ENCODE data around the gene DENND4B.

DENND4B gene

DNA sequence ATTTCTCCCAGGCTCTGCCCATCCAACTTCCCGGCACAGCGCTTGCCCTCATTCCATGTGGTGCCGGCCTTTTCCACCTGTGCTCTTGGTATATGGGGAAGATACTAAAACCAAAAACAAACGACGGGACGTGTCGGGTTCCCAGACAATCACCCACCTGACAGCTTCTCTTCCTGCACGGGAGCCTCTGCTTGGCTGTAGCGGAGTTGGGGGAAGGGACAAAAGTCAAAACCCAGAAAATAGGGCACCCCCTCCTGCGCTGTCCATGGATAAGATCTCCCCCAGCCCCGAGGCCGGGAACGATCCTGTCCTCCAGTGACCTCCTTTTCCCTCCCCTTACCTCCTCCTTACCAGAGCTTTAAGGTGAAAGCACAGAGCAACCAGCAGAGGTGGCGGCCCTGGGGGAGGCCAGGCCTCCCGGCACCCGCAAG lies 30.3 kb upstream of the DENND4B start:
- H3K4me1 ChIP-seq: peaks cover 0 to 23% (median 16%) of the 10 kb centered on the region in 4 donors
- no peaks in the 10 kb centered on the region for H3K27me3 ChIP-seq
- H3K36me3 ChIP-seq: peaks cover 14 to 59% (median 34%) of the 10 kb centered on the region in 3 donors
- peak overlapping the region; percentile 95 to 99 for H3K4me3 ChIP-seq
- H3K9me3 ChIP-seq: no peaks in the 10 kb centered on the region
- intact Hi-C loops (cut with DNase I; ENCODE audit: low total_unique reads): loop anchor here (10.0 kb wide), 1 partner anchor 52 kb away; the partner anchor contains the start of gene GATAD2B
- TF ChIP-seq, protein P1, sequence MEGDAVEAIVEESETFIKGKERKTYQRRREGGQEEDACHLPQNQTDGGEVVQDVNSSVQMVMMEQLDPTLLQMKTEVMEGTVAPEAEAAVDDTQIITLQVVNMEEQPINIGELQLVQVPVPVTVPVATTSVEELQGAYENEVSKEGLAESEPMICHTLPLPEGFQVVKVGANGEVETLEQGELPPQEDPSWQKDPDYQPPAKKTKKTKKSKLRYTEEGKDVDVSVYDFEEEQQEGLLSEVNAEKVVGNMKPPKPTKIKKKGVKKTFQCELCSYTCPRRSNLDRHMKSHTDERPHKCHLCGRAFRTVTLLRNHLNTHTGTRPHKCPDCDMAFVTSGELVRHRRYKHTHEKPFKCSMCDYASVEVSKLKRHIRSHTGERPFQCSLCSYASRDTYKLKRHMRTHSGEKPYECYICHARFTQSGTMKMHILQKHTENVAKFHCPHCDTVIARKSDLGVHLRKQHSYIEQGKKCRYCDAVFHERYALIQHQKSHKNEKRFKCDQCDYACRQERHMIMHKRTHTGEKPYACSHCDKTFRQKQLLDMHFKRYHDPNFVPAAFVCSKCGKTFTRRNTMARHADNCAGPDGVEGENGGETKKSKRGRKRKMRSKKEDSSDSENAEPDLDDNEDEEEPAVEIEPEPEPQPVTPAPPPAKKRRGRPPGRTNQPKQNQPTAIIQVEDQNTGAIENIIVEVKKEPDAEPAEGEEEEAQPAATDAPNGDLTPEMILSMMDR (IDR thresholded peaks at IDR 0.05): no peak
- no peak for DNase-seq
- H3K27ac ChIP-seq: peak overlapping the region; percentile 95 to 97

DNA sequence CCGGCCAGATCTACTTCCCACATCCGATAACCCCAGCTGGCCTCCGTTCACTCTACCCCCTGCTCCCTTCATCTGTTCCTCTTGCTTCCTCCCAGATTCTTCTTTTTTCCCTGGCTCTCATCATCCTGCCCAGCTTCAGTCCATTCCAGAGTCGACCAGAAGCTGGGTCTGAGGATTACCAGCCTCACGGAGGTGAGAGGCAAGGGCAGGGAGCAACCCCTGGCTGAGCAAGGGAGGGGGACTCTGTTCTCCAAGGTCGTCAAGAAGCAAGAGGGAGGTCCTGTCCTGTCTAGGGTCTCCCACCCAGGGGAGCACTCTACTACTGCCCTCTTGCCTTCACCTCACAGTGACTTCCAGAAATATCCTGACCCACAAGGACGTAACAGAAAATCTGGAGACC lies 27.0 kb upstream of the DENND4B start:
- no peaks in the 10 kb centered on the region for H3K27me3 ChIP-seq
- peaks cover 14 to 40% (median 28%) of the 10 kb centered on the region in 3 donors for H3K36me3 ChIP-seq
- no peak for DNase-seq
- H3K4me3 ChIP-seq: no peak overlapping the region
- H3K27ac ChIP-seq: no peak overlapping the region
- TF ChIP-seq, protein P1 (IDR thresholded peaks at IDR 0.05): no peak
- intact Hi-C loops (cut with DNase I; ENCODE audit: low total_unique reads): loop anchor here (10.0 kb wide), 1 partner anchor 49 kb away; the partner anchor contains the start of gene GATAD2B
- no peaks in the 10 kb centered on the region for H3K9me3 ChIP-seq
- peaks cover 0 to 30% (median 17%) of the 10 kb centered on the region in 4 donors for H3K4me1 ChIP-seq

DNA sequence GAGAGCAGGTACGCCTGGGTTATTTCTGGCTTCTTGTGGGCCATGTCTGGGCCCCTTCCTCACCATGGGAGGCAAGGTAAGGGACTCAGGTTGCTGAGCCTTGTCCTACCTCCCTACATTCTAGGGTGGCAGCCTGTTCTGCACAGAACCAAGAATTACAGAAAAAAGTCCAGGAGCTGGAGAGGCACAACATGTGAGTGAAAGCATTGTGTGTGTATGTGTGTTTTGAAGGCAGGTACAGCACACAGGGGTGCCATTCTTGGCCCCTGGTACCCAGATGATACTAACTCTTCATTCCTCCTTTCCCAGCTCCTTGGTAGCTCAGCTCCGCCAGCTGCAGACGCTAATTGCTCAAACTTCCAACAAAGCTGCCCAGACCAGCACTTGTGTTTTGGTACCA lies 26.6 kb upstream of the DENND4B start:
- H3K27me3 ChIP-seq: no peaks in the 10 kb centered on the region
- no peak overlapping the region for H3K4me3 ChIP-seq
- intact Hi-C loops (cut with DNase I; ENCODE audit: low total_unique reads): loop anchor here (10.0 kb wide), 1 partner anchor 48 kb away; the partner anchor contains the start of gene GATAD2B
- no peak overlapping the region for H3K27ac ChIP-seq
- TF ChIP-seq, protein P1 (IDR thresholded peaks at IDR 0.05): no peak
- peaks cover 14 to 40% (median 28%) of the 10 kb centered on the region in 3 donors for H3K36me3 ChIP-seq
- peaks cover 0 to 30% (median 20%) of the 10 kb centered on the region in 4 donors for H3K4me1 ChIP-seq
- DNase-seq: no peak
- H3K9me3 ChIP-seq: no peaks in the 10 kb centered on the region

DNA sequence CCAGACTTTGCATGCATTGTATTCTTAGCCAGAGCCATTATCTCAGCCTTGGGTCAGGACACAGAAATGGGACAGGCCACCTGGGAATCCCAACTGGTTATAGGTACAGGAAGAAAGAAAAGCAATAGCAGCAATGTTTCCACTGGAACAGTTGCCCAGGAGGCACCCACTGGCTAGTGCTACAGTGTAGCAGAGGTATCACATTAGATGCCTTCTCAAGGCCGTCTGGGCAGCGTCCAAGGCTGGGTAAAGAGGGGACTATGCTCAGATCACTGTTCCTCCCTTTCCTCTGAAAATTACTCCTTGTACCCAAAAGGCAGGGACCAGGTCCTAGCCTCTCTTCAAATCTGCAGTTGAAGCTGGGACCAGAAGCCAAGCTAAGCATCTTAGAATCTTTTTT lies 23.8 kb upstream of the DENND4B start:
- TF ChIP-seq, protein P1 (IDR thresholded peaks at IDR 0.05): no peak
- H3K4me3 ChIP-seq: no peak overlapping the region
- peaks cover 14 to 32% (median 19%) of the 10 kb centered on the region in 3 donors for H3K36me3 ChIP-seq
- intact Hi-C loops (cut with DNase I; ENCODE audit: low total_unique reads): loop anchor here (10.0 kb wide), 1 partner anchor 46 kb away; the partner anchor contains the start of gene GATAD2B
- no peak overlapping the region for H3K27ac ChIP-seq
- DNase-seq: no peak
- no peaks in the 10 kb centered on the region for H3K27me3 ChIP-seq
- H3K9me3 ChIP-seq: no peaks in the 10 kb centered on the region
- peaks cover 0 to 28% (median 17%) of the 10 kb centered on the region in 4 donors for H3K4me1 ChIP-seq

DNA sequence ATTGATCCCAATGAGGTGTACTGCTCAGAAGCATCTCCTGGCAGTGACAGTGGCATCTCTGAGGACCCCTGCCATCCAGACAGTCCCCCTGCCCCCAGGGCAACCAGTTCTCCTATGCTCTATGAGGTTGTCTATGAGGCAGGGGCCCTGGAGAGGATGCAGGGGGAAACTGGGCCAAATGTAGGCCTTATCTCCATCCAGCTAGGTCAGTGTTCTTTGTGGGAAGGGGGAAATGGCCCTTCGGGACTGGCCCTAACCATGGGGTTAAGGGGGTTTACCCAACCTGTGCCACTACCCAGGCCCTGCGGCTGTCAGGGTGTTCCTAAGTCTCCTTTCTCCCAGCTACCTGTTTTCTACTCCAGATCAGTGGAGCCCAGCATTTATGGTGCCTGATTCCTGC lies 22.5 kb upstream of the DENND4B start:
- Histone ChIP-seq H3K4me1 (peaks cover 0 to 41% (median 25%) of the 10 kb centered on the region in 4 donors), H3K9me3 (no peaks in the 10 kb centered on the region), H3K27ac (no peak overlapping the region), H3K36me3 (peaks cover under 1 to 18% (median 6%) of the 10 kb centered on the region in 3 donors), H3K4me3 (no peak overlapping the region), H3K27me3 (no peaks in the 10 kb centered on the region)
- no peak for DNase-seq
- TF ChIP-seq, protein P1 (IDR thresholded peaks at IDR 0.05): no peak
- intact Hi-C loops (cut with DNase I; ENCODE audit: low total_unique reads): no loop called here

All from tibial artery (tissue), 4 donors.